Fibroblast of peridontal ligament (primary cell): ENCODE measurements around the gene ATP8A2.

Experiments used
- DNase-seq: peaks from one replicate; pipeline ENCODE4 v3.0.0-alpha.2; 2010; ENCODE audit errors: extremely low read depth

ATP8A2 gene

DNA sequence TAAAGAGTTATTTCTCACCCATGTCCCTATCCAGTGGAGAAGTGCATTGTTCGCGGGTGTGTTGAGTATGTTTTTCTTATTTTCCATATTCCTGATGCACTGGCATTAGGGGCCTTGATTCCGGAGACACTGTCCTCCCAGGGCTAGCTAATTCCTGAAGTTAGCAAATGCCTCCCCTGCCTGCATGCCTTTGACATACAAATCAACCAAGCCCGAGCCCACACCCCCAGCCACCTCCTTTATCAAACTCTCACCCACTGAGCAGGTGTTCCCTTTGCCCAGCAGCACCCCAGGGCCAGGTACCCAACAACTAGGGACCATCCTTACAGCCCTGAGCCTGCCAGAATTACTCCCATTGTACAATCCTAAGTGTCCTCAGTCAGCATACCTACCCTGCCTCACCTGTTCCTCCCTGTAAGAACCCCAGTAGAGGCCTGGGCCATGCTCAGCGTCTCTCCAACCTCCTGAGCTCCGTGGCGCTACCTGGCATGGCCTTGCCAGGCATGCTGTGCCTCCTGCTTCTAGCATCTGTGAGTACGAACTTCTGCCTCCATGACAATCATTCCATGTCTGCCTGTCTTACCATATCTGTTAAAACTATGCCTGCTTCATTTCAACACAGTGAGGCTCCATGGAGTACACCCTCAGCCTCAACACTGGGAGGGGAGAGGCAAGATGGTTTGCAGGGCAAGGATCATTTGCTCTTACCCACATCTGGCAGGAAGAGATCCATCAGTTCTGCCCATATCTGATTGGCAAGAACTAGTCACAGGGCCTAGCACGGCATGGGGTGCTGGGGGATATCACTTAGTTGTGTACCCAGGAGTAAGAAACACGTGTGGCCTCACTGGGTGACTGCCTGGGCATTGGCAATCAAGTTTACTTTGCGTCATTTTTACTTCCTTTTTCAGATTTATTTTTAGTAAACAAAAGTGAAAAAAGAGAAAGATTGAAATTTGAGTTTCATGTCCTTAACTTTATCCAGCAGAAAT lies 476.2 kb downstream of the ATP8A2 start:
- no peak for DNase-seq

DNA sequence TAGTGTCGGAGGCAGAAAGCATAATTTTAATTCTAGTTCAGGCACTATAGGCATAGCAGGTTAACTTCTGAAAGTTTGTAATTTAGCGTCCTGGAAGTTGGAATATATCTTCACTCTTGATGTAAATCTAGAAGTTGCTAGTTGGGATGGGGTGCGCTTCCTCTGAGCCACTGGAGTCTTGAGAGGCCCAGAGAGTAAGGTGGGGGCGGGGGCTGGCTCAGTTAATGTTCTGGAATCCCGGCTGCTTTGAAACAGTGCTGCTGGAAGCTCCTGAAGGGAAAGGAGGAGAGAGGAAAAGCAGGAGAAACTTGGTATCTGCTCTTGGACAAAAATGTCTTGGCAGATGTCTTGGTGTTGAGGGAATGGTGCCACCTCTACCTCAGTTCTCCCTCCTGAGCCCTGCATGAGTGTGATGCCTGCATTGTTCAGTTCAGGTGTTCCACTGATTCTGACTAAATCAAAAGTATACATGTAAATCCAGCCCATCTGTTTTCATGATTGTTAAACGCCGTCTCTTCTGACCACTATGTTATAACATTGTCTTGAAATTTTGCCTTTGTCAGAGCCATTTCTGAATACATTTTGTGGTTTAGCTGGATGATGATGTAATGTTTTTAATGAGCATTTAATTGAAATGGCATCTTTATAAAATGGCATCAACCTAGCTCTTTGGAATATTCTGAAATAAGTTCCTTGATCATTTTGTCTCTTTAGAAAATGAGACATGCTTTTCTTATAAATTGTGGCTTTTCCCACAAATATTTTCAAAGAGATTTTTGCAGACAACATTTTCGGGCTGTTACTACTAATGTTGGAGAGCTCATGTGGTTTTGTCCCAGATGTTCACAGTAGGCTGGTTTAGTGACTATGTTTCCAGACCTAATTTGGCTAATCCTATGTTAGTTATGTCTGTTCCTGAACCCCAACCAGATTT lies 477.3 kb downstream of the ATP8A2 start:
- DNase-seq = peak; percentile 57

DNA sequence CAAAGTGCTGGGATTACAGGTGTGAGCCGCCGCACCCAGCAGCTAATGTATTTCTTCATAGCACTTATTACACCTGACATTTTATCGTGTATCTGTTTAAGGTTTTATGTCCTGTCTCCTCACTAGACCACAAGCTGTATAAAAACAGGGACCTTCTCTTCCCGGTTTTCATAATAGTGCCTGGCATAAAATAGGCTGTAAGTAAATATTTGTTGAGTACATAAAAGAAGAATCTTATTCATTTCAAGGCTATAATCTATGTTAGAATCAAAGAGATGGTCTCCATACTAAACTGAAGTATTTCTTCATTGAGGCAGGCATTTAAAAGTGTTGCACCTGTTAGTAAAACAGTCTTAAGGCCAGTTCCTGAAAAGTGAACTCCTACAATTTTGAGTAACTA lies 486.1 kb downstream of the ATP8A2 start:
- no peak for DNase-seq

DNA sequence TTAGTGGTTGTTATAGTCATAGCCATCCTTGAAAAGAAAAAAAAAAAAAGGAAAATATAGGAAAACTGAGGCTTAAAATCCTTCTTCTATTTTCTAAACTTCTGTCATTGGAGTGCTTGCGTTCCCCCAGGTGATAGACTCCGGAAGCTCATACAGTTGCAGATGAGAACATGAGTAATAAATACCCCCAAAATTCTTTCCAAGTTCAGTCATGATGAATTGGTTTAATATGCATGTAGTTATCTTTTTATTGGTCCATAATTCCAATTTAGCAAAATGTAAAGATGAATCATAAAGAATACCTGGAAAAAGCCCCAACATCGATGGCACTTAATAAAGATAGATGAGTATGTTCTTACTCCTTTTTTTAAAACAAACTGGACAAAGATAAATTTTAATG lies 487.8 kb downstream of the ATP8A2 start:
- DNase-seq = no peak

DNA sequence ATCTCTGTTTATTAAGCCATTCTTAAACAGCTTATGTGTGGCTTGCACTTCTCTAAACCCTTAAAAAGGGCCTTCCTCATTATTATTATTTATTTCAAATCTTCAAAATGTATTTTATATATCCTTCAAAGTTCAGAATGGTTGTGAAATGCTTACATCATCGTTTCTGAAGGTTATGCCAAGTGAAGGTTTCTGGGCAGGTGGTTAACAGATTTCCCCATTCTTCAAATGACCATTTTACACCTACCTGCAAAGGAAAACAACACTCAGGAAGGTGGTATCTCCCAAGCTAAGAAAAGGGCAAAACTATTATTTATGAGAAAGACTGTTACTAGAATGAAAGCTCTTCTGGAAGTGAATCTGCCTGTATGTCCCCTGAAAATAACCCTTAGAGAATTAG lies 488.5 kb downstream of the ATP8A2 start:
- no peak for DNase-seq

DNA sequence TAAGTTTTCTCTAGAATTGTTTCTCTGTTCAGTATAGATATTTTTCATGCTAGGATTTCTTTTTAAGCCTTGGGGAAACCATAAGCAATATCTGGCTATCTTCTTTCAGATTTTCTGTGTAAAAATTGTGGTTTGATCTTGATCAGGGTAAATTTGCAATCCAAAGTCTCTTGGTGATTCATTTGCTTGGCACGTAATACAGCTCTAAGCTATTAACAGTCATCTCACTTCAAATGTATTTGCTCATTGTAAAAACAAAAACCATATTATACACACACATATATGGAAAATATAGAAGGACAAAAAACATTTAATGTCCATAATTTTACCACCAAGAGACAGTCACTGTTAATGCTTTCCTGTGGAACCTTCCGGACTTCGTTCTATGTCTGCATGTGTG lies 489.1 kb downstream of the ATP8A2 start:
- DNase-seq = peak; percentile 75

DNA sequence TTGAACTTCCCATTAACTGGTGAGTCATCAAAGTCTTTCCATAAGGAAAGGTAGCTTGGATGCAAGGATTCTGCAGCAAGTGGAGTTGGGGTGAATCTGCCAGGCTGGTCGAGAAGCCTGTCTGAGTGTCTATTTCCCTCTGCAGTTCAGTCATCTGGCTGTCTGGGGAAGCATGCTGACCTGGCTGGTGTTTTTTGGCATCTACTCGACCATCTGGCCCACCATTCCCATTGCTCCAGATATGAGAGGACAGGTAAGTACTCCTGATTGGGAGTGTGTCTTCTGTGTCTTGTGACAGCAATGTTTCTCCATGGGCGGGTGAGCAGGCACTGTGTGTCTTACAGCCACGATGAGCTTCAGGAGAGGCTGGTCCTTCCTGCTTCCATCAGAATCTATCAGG lies 490.4 kb downstream of the ATP8A2 start:
- DNase-seq = no peak

DNA sequence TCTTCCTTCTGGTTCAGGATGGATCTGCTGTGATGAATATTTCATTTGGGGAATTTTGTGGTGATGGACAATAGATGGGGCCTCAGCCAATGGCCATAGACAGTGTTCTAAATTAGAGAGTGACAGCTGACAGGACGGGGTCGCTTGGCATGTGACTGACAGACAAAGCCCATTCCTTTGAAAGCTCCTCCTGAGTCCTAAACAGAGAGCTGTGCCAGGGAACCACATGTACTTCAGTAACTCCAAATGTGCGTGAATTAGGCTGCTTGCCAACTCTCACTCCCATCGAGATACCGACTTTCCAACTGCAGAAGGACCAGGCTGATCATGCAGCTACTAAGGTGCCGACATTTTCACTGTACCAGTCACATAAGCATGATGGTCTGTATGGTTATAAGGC lies 492.3 kb downstream of the ATP8A2 start:
- no peak for DNase-seq

DNA sequence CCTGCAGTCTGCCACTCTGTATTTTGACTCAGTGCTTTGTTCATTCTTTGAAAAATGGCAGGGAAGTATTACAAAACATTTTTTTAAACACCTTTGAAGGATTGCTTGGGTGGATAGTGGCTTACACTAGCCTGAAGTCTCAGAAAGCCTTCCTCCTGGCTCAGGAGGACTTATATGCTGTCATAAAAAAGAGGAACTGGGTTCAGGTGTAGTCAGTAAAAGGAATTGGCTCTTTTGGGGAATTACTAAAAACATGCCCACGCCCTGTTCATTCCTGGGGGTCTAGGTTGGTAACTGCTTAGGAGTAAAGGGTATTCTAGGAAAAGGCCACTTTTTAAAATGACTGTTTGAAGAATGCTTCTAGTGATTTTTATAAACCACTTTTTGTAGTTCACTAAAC lies 493.2 kb downstream of the ATP8A2 start:
- DNase-seq = no peak

DNA sequence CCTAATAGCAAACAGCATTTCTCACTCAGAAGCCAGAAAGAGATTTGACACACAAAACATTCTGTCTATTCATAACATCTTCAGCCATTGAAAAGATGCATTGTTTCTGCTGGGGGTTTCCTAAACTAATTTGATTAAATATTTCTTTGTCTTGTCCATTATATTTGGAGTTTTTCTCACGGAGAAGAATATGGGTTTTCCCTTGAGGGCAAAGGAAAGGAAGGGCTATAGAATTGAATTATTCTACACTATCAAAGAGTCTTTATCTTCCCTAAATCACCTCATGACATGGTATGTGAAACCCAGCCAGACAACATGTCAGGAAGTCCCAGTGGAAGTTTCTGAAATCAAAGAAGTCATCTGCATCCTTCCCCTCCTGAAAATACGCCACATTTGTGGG lies 493.6 kb downstream of the ATP8A2 start:
- no peak for DNase-seq

DNA sequence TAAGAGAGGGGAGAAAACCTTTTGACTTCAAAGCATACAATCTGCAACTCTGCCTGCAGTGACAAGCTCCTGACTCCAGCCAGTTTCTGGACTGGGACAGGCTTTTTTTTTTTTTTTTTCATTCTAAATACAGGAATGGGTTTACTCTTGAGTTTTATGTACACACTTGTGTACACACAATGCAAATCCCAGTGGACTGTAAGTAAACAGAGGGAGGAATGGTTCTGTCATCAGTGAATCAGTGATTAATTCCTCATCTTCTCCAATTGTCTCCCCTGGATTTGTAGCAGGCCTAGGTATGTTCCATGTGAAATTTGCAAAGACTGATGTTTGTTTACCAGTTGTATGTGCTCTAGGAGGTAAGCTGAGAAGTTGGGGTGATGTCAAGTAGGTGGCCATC lies 495.3 kb downstream of the ATP8A2 start:
- DNase-seq = no peak

DNA sequence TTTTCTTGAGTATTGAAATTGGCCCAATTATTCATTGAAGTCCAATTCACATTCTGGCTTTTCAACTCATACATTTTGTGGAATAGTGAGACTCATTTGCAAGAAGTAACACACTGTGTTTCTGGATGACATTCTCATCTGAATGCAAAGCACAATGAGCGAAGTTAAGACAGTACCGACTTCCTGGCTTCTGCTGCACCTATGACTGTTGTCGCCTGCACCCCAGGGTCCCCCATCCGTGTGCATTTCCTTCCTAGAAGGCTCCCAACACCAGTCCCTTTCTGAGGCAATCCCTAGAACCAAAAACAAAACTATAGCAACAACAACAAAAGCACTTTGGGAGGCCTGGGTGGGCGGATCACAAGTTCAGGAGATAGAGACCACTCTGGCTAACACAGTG lies 496.7 kb downstream of the ATP8A2 start:
- DNase-seq = no peak

DNA sequence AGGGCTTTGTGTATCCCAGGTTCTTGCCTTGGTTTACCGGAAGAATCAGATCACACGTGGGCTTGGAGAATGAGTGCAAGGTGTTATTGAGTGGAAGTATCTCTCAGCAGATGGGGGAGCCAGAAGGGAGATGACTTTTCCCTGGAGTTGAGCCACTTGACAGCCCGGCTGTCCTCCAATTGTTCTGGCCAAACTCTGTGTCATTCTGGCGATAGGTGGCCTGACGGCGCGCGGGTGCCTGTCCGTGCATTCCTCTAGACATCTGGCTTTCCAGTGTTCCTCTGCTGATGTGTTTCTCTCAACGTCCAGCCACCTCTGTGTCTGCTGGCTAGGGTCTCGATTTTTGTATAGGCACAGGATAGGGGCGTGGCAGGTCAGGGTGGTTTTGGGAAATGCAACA lies 498.2 kb downstream of the ATP8A2 start:
- no peak for DNase-seq

DNA sequence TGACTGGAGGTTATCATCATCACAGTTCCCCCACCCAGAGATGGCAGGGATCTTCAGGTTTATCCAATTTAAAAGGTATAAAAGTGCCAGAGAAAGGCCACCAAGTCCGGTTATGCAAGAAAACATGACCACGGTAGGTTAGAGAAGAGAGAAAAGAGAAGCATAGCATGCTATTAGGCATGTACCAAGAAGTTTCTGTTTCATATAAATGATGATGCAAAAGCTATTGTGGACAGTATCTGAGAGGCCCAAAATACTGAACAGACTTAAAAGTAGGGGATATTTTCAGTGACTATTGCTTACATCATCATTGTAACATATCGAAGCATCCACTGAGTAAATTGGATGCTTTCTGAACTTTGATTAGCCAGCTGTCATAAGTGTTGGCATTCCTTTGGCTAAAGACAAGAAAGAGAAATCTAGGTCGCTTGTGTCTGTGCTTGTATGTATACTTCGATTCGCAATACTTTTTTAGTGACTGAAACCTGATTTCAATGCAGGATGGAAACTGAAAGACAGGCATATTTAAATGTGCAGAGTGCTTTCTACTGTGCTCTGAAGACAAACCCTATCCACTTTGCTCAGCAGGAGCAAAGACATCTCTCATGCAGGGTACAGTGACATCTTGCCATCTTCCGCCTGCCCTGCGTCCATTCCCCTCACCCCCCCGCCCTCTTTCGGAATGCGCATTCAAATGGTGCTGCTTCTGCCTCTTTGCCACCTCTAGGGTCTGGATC lies 499.8 kb downstream of the ATP8A2 start:
- no peak for DNase-seq

DNA sequence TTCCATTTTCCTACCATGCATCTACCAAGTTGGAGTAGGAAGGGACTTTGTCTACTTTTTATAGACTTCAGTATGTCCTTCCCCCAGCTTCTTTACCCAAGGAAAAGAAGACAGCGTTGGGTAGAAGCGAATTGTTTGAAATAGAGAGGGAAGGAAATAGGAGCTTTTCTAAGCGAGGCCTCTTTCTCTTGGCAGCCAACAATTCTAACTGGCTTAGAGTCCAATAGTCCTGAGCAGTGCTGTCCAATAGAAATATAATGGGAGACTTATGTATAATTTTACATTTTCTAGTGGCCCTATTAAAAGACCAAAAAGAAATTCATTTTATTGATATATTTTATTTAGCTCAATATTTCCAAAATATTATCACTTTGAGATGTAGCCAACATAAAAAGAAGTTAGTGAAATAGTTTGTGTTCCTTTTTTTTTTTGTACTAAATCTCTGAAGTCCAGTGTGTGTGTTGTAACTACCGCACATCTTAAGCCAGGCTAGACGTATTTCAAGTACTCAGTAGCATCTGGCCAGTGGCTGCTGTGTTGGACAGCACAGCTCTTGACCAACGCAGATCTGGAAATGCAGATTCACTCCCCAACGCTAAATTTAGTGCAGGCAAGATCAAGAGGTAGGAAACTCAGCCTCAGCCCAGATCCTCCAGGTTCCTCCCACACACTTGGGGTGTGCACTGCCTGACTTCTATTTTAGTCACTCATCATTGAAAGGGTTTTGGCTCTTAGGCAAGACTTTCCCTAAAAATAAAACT lies 500.9 kb downstream of the ATP8A2 start:
- no peak for DNase-seq

DNA sequence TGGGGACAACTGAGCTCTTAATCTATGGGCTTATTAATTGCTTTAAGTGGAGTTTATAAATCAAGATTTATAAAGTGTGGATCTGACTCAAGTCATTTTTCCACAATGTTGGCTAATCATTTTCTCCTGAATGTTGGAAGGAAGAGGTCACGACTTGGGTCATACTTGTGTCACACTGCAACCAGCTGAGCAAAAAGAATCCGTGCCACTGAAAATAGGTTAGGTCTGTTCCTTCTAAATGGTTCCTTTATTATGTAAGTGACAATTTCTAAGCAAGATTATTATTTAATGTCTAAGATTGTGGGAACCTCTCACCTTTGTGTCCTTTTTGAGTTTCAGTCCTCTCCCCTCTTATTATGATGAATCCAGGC lies 501.5 kb downstream of the ATP8A2 start:
- no peak for DNase-seq

DNA sequence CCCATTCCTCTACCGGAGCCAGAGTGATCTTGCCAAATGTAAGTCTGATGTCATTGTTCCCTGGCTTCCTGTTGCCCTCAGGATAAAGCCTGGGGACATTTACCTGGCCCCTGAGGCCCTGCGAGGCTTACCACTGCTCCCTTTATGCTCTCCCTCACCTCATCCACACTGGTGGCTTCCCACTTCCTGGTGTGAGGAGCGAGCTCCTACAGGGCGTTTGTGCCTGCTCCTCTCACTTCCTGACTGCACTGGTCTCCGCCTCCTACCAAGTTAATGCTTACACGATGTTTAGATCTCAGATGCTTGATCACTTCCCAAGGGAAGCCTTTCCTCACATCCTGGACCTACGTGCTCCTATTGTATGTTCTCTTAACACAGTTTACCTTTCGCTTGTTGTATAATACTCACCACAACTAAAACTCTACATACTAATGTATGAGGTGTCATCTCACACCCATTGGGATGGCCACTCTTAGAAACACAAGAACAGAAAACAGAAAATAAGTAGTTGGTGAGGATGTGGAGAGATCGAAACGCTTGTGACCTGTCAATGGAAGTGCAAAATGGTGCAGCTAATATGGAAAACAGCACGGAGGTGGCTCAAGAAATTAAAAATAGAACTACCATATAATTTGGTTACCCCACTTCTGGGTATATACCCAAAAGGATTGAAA lies 502.4 kb downstream of the ATP8A2 start:
- no peak for DNase-seq

DNA sequence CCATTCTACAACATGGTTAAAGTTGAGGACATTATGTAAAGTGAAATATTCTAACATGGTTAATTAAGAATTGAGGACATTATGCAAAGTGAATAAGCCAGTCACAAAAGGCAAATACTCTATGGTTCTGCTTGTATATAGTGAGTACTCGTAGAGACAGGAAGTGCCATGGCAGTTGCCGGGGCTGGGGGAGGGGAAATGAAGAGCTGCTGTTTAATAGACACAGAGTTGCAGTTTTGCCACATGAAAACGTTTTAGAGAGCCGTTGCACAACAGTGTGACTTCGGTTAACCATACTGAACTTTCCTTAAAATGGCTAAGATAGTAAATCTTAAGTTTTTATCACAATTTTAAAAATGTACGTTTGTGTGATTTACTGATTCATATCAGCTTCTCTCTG lies 503.1 kb downstream of the ATP8A2 start:
- DNase-seq = no peak

DNA sequence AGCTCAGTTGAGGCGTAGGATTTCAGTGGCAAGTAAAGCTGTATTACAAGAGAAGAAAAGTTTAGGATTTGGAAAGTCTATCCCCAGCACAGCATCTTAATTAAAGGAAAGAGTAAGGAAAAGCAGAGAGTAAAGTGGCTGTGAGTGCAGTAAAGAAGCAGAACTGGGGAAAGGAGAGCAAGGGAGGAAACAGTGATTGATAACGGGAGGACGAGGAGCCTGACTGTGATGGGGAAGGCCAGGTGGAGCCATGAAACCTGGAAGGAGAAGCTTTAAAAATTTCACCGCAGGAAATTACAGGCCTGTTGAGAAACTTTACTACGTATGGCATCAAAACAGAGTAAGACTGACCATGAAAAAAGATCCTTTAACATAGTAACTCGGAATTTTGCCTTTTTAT lies 504.5 kb downstream of the ATP8A2 start:
- DNase-seq = no peak

DNA sequence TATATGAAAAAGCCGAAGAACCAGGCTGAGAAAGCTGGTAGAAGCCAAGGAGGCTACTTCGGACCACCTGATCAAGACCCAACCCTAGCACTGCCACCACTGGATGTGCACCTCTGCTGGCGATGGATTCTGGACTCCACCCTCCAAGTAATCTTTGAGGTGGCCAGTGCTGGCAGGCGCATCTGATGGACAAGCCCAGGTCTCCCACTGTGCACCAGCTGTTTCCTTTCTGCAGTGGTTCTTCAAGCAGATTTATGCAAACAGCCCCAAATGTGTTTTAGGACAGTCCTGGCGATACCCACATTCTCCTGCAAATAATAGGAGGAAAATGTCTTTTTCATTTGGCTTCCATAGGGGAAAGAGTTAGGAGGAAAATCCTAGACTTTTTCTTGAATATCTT lies 507.7 kb downstream of the ATP8A2 start:
- DNase-seq = no peak
